Stimulated activated CD4-positive, alpha-beta T cell treated with anti-CD3 and anti-CD28 coated beads, Interleukin-4, amount 100 ng/mL, for 4 hours (primary cell): ENCODE data around the gene USP51.
"Not testable (repeated sequence)": the region's sequence is repeated elsewhere in the genome, so short reads cannot be mapped to it uniquely, and the experiment has no call there.

ENCODE experiments used
- DNase-seq, 2 experiments: peaks; one replicate each; pipeline ENCODE4 v3.0.0-alpha.2; 2020

Gene USP51

DNA sequence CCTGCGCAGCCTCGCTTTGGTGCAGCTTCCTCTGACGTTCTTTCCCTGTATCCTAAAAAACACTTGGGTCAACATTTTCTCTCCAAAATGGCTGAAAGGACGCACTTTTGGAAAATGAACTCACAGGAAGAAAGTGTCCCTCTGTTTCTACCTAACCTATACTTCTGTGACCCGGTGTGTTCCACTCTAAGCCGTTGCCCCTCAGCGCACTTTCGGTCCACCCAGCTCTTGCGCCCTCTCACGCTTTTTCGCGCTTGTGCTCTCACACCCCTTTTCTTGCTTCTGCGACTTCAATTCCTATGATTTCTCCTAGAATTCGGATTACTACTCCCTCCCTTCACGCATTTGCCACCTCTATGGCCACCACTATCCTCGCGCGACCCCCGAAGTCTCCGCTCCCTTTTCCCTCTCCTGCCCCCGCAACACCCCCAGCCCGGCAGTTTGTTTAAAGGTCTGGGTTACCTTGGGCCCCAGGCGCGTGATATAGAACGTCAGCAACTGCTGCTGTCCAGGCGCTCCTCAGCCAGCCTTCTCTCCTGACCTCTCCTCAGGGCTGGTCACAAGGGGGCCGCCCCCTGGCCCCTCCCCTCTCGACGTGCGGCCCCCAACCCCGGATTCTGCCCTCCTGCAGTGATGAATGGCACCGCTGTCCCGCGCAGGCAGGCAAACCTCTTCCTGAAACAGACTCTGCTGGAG, at the start of gene USP51:
TSS of gene USP51 (minus strand) at position 535 of the 696 bp plus-strand sequence. CDS start 909 bp downstream, outside the sequence.
- peak; percentile 6 to 21 for DNase-seq

DNA sequence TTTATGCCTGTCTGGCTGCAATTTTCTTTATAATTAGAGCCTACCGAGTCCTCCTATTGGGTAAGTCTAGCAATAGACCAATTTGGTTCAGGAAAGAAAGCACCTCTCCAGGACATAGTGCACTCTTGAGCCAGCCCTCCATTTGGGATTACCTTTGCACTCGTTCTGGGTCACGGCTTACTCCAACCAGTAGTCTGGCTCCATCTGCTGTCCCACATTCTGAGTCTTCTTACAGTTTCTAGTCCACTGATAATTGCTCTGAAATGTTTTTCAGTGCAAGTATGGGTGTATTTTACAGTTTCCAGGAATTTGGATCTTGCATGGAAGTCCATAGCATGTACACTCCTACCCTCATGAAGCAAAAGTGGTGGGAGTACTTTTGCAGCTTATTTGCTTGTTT, 34.8 kb upstream of the USP51 start:
- no peak for DNase-seq

DNA sequence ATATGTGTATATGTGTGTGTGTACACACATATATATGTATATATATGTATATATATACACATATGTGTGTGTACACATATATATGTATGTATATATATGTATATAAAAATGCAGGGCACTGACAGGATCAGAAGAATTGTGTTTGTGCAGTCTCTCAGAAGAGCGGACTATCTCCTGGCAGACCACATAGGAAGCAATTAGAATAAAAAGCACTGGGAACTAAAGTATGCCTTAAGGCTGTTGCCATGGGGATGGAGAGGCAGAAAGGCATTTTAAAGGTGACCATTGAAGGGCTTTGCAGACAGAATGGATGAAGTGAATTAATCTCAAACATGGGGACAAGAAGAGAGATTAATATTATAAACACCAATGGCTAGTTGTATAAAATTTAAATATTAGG, 33.7 kb upstream of the USP51 start:
- DNase-seq = no peak

DNA sequence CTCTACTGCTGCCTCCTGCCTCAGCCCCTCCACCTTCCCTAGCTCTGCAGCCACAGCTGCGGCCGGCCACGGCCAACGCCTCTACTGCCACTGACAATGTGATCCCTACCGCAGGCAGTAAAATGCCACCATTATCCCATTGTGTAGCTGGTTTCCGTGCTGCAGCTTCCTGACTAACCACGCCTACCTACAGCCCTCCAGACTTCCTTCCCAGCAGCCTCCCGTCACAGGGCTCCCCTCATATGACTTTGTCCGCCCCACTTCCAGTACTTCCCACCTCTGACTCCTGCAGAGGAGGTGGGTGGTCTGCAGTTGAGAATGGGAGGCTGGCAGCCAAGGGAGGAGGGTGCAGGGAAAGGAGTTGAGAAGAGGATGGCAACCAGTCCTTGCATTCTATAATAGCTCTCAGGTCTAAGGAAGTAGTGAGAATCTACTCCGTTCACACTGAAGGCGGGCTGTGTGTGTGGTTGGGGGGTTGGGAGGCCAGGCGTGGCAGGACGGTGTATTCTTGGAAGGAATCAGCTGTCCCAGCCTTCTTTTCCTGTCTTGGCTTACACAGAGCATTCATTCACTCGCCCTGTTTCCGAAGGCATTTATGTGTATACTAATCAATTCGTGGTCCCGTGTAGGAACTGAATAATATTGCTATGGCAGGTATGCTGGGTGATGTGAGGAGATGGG, 33.1 kb upstream of the USP51 start:
- no peak for DNase-seq

DNA sequence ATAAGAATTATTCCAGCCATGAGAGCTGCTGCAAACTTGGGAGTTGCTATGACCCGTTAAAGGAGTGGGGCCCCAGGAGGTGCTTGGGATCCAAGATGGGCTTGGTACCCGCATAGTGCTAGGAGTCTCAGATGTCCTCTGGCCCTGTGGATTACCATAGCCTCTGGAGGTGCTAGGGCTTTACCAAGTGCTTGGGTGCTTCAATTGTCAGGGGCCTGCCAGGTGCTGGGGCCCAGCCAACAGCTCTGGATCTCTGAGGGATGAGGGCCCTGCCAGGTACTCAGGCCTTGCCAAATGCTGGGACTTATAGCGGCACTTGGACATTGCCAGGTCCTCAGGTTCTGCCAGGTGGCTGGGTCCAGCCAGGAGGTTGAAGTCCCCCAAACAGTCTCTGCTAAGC, 32.0 kb upstream of the USP51 start:
- DNase-seq = no peak

DNA sequence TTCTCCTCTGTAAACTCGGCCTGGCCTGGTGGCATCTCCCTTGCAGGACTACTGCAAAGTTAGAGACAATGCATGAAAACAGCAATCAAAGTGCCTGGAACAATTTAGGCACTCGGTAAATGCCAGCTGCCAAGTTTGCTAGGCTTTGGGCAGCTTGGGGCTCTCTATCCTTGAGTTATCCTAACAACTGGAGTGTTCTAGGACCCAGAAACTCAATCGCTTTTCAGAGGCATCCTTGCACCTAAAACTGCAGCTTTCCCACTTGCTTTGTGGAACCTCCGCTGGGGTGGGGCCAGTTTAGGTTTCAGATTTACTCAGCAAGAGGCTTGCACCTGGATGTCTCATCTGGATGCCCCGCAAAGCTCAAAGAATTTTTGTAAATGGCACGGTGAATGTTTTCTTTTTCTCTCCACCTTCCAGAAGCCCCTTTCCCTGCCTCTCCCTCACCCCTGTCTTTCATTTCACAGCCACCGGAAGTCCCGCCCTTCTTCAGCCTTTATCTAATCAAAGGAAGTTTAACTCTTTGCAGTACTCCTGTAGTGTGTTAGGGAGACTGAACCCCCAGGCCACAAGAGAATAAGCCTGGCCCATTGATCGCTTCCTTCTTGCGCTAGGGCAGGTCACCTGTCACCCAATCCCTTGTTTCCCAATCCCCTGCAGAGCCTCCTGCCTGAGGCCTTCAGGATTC, 27.3 kb upstream of the USP51 start:
- not testable (repeated sequence) for DNase-seq

DNA sequence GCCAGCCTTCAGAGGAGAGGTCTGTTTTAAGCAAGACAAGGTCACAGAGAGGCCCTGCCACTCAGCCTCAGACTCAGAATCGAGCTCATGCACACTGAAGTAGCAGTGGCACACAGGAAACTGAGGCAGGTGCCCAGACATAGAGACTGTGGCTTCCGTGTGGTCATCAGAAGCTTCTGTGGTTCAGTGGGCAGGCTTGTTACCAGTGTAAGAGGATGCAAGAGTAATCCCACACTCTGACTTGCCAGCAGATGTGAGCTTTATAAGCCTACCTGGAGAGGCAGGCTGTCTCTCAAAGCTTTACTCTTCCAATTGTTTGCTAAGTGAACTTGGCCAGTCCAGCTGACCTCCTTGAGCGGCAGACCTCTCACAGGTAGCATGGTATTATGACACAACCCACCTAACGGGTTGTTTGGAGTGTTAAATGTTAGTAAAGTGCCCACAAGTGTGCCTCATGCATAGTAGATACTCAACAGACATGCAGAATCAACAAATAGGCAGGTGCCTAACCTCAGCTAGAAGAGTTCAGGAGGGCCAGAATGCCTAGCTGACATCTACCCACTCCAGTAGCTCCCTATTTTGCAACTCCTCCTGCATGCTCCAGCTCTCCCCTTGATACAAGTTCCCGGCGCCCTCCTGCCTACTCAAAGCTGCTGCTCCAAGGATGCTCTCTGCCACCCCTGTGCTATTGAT, 23.5 kb upstream of the USP51 start:
- not testable (repeated sequence) for DNase-seq

DNA sequence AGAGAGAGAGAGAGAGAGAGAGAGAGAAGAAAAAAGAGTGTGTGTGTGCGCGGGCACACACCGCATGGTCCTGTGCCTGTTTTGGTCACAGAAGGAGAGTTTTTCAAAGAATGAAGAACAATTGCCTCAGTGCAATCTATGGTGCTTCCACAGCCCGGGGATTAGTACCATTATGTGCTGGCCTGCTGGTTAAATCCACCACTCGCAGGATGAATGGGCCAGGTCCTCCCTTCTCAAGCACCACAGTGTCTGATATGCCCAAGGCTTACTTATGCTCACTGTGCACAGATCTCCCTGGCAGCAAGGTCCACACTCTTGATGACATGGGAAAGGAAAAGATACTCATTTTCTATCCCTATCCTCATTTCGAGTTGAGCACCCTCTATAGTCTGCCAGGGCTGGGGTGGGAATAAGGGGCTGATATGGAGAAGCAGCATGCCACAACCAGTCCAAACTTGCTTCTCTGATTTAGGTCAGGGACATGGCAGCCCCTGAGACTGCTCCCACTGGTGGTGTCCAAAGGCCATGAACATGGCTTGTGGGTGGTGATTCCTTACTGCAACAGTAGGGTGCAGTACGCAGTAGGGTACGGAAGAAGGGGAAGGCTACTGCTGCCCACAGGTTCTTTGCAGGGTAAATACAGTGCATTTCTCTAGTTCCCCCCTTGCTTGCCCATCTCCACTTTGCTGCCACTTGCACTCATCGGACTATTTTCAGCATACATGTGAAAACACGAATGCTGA, 18.9 kb upstream of the USP51 start:
- not testable (repeated sequence) for DNase-seq

DNA sequence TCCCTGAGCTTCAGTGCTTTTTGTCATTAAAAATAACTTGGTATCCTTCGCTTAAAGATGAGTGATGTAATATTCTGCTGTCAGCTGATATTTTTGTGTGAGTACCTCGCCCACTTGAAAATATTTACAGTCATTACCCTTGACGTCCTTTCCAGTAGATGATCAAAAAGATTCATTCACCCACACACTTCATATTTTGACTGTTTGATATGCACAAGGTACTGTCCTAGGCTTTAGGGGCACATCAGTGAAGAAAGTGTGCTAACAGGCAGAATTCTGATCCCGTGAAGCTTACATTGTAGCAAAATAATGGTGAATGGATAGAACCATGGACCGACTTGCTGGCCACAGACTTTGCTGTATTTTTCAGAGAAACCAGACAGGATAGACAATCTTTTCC, 18.1 kb upstream of the USP51 start:
- DNase-seq = not testable (repeated sequence)

DNA sequence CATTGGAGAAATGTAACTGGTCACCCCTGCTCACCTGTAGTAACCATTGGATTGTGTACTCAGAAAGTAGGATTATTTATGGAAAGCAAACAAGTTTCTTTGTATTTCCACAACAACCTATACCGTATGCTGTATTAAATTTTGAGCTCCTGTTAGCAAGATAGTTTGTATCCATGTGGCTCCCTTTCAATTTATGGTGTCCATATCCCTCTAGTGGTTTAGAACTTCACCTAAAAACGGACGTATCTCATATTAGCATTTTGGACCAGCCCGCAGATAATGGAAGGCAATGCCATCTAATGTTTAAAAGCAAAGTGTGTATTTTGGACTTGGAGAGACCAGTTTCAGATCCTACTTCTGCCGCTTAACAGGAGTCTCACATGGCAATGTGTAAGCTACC, 17.4 kb upstream of the USP51 start:
- not testable (repeated sequence) for DNase-seq

DNA sequence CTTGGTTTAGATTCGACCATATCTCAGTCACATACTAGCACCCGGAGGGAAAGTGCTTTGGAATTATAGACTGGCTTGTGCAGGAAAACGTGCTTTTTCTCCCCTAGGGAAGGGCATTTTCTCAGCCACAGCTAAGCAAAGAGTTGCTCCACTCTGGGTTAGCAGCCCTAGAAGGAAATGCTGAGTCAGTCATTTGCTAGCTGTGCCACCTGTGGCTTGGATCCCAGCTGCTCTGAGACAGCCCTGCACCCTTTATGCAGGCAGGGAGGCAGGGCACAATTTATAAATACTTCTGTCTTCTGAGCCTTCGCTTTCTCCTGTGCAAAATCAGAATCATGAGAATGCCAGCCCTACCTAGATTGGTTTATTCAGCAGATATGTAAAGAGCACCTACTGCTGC, 1.3 kb upstream of the USP51 start:
- no peak for DNase-seq

DNA sequence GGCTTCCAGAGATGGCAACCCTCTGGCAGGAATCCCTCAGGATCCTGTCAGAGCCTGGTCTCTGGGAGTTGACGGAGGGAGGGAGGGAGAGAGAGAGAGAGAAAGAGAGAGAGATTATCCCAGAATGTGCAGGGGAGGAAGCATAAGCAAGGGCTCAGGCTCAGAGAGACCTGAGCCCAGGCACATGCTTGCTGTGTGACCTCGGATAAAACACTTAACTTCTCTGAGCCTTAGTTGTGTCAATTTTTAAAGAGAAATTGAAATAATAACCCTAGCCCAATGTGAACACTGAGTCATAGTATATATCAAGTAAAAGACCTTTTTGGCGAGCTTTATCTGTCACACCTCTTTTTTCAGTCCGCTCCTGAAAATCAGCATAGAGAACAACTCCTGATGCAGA, 473 bp upstream of the USP51 start:
- DNase-seq = no peak

DNA sequence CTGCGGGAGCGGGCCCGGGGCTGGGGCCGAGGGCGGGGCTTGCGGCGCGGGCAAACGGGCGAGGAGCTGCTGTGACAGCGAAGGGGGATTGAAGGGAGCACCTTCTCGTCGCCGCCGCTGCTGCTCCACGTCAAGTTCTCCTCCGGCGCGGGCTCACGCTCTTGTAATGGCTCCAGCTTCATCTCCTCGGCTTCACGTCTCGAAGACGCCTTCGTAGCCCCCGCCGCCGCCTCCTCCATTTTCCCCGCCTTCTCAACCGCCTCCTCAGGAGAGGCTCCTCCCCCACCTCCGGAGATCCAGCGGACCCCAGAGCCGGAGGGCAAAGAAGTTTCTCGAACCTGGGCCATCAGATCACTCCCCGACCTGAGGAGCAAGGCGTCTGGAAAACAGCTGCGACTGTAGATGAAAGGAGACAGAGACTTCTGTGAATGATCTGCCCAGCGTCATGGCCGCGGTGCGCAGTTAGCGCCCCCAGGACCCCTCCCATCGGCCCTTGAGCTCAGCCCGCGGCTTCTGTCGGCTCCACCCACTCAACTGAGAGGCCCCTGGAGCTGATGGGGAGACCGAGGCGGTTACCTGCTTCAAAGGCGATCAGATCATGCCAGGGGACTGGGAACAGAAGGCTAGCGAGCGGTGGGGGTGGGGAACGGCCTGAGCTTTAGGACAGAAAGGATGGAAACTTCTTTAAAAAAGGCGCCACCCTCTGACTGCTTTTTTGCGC, 895 bp downstream of the USP51 start:
- DNase-seq = peak; percentile 47 to 60

DNA sequence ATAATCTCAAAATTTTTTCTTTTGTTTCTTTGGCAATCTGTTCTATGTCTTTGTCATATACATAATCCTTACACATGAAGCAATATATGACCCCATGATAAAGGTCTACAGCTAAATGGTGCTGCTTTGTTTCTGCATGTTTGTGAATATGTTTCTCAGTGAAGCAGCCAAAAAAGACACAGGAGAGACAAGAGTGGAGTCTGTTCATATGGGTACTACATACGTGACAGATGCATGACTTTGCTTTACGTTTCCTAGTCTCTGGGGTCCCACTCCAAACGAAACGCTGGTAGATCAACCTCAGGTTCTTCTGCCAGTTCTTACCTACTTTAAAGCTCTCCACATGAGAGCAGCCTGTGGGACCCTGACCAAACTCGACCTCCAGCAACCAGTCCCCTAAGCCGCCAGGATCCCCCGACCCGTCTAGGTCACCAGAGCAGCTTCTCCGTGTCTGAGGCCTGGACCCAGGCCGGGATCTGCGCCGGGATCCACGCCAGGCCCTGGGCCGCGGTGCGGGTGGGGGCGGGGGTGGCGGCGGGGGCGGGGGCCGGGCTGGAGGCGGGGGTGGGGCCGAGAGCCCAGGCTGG, 1.5 kb downstream of the USP51 start:
- no peak for DNase-seq

DNA sequence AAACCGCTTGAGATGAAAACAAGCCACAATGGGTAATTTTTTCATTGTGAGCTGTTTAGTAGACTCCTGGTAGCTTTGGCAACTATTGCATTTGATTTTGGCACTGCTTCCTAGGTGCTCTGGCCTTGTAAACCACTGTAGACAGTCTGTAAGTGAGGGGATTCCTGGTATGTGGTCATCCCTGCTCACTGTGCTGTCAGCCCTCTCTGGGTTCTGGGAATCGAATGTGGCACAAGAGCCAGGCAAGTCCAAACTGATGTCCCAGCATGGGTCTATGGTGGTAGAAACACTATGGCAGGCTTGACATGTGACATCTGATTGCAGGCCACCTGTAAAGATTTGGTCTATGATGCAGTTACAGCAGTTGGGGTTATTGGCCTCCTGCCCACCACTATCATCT, 2.5 kb downstream of the USP51 start:
- no peak for DNase-seq

DNA sequence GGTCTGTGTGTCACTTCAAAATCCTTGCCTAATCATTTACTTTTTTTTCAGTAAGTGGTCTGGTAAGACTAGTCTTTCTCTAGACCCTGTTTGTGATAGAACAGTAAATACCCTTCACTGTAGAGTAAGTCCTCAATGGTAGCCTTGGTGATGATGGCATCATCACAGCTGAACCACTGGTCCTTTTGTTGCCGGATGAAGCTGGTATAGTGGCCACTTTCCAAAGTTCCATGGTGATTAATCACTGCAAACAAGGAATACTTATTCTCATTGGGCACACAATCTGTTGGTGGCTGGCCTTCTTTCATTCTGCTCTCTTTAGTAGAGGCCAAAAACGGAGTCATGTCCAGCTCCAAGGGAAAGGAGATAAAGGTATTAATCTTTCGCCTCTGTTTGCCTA, 2.9 kb downstream of the USP51 start:
- no peak for DNase-seq

DNA sequence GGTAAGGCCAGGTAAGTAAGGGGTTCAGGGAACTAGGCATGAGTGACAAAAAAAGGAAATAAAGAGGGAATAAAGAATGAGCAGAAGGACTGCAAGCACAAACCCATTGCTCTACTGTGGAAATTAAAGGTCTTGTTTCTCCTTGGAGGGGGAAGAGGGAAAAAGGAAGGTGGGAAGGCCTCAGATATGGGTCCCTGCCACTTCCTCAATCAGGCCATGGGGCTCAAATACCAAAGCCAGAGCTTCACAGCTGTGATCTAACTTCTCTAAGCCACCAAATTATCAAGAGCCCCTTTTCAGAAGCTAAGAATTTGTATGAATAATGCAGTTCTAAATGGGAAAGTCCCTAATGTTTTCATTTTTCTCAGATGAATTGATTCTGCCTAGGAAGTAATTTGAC, 4.7 kb downstream of the USP51 start:
- no peak for DNase-seq

DNA sequence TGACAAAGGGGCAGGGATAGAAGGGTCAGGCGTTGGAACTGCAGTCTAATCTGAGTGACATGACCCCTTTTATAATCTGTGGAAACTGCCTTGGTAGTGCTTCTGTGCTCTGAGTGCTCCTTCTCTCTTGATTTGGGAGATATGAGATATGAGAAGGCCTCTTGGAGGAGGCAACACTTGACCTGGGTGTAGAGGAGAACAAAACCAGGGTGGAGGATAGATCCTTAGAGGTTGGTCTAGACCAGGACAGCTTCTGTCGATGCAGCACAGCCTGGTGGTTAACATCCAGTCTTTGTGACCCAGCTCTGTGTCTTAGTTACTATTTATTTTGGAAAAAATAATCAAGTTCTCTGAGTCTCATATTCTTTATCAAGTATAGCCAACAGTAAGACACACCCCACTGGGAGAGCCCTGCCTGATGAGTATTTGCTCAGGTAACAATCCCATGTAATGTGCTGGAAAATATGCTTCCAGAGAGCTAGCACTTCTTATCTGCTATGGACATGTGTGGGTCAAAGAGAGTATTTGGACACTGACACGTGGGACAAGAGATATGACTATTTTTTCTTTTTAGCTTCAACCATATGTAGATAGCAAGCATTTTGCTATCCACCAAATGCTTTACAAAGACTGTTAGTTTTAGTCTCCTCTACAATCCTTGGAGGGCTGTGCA, 9.1 kb downstream of the USP51 start:
- DNase-seq = no peak

DNA sequence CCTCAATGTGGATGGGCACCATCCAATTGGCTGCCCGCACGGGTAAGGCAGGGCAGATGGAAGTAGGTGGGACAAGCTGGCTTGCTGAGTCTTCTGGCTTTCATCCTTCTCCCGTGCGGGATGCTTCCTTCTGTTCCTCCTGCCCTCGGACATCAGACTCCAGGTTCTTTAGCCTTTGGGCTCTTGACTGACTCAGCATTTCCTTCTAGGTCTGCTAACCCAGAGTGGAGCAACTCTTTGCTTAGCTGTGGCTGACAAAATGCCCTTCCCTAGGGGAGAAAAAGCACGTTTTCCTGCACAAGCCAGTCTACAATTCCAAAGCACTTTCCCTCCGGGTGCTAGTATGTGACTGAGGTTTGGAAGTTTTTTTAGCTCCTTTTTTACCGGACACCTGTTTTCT, 9.7 kb downstream of the USP51 start:
- DNase-seq = not testable (repeated sequence)

DNA sequence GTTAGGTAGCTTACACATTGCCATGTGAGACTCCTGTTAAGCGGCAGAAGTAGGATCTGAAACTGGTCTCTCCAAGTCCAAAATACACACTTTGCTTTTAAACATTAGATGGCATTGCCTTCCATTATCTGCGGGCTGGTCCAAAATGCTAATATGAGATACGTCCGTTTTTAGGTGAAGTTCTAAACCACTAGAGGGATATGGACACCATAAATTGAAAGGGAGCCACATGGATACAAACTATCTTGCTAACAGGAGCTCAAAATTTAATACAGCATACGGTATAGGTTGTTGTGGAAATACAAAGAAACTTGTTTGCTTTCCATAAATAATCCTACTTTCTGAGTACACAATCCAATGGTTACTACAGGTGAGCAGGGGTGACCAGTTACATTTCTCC, 23.9 kb downstream of the USP51 start:
- not testable (repeated sequence) for DNase-seq

DNA sequence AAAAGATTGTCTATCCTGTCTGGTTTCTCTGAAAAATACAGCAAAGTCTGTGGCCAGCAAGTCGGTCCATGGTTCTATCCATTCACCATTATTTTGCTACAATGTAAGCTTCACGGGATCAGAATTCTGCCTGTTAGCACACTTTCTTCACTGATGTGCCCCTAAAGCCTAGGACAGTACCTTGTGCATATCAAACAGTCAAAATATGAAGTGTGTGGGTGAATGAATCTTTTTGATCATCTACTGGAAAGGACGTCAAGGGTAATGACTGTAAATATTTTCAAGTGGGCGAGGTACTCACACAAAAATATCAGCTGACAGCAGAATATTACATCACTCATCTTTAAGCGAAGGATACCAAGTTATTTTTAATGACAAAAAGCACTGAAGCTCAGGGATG, 24.5 kb downstream of the USP51 start:
- not testable (repeated sequence) for DNase-seq
